Posterior vena cava (tissue), 2 donors: ENCODE results near the gene SLC7A5. TPM values are rescaled to one million over a fixed set of nuclear protein-coding genes. Genes with fewer than 3 reads are reported as not detected.
"Not testable (repeated sequence)": the region's sequence is repeated elsewhere in the genome, so short reads cannot be mapped to it uniquely, and the experiment has no call there.

Experiments
- DNase-seq: peaks from one replicate; pipeline ENCODE4 v3.0.0-alpha.2; 2020; ENCODE audit warnings: low spot score
- intact Hi-C, 2 donors: fragments of 100-400 bp; cut with DNase I; formaldehyde crosslinking; loops; one replicate each; pipeline versions ENCODE4 v1.14.1 to v1.14.2; 2022 to 2023
- total RNA-seq, 2 donors: library from RNA; stranded (reverse); fragmentation: NEBNext Ultra II Directional; extraction: Animal tissue kit (Norgen Biotek cat#: 25700); gene quantifications; one replicate each; pipeline ENCODE4 v1.2.1, GENCODE V29; 2021
- donor health status: DM: yes; HTN: yes; CAD: no.
- donor health status: DM: yes; HTN: yes; CAD: no.

SLC7A5 gene
- total RNA-seq, 2 donors from 2014 or later = 13.6 to 17.7 TPM

GRCh38 chr16:87894005-87894404 is 24.7 kb upstream of the SLC7A5 start:
- intact Hi-C loops, DNase-seq: not testable (repeated sequence)

GRCh38 chr16:87891764-87892163 is 22.5 kb upstream of the SLC7A5 start:
- intact Hi-C loops = no loop called here
- DNase-seq = no peak

GRCh38 chr16:87889762-87890161 is 20.5 kb upstream of the SLC7A5 start:
- DNase-seq, intact Hi-C loops: not testable (repeated sequence)

GRCh38 chr16:87888346-87888745 is 19.0 kb upstream of the SLC7A5 start:
- intact Hi-C loops, DNase-seq: not testable (repeated sequence)

GRCh38 chr16:87887931-87888330 is 18.6 kb upstream of the SLC7A5 start:
- intact Hi-C loops, DNase-seq: not testable (repeated sequence)

- intact Hi-C loops, DNase-seq: not testable (repeated sequence)
Observed at GRCh38 chr16:87885371-87885967, 16.2 kb upstream of the SLC7A5 start.

GRCh38 chr16:87882436-87883019 is 13.2 kb upstream of the SLC7A5 start:
- intact Hi-C loops = no loop called here
- DNase-seq = no peak

- DNase-seq = no peak
- intact Hi-C loops = no loop called here
Observed at GRCh38 chr16:87881324-87882200, 12.3 kb upstream of the SLC7A5 start.

- DNase-seq = no peak
- intact Hi-C loops = no loop called here
Observed at GRCh38 chr16:87880117-87880696, 10.9 kb upstream of the SLC7A5 start.

- DNase-seq = not testable (repeated sequence)
- intact Hi-C loops = loop anchor here in 1 of 2 donors (5.0 kb wide), 1 partner anchor 37 kb away; no protein-coding TSS in a partner anchor
Observed at GRCh38 chr16:87879411-87880013, 10.2 kb upstream of the SLC7A5 start.

GRCh38 chr16:87878704-87879103 is 9.4 kb upstream of the SLC7A5 start:
- no peak for DNase-seq
- intact Hi-C loops = loop anchor here in 1 of 2 donors (5.0 kb wide), 1 partner anchor 36 kb away; no protein-coding TSS in a partner anchor

- intact Hi-C loops = loop anchor here in 1 of 2 donors (5.0 kb wide), 1 partner anchor 36 kb away; no protein-coding TSS in a partner anchor
- DNase-seq = no peak
Observed at GRCh38 chr16:87877942-87878507, 8.7 kb upstream of the SLC7A5 start.

- intact Hi-C loops = loop anchor here (1.0 to 5.0 kb wide), 4 partner anchors 33 to 98 kb away; no protein-coding TSS in a partner anchor
- DNase-seq = no peak
Observed at GRCh38 chr16:87874639-87875427, 5.5 kb upstream of the SLC7A5 start.

GRCh38 chr16:87870418-87871291 is 1.3 kb upstream of the SLC7A5 start:
- not testable (repeated sequence) for DNase-seq
- intact Hi-C loops = loop anchor here (5.0 kb wide), 2 partner anchors 88 to 93 kb away; no protein-coding TSS in a partner anchor

- DNase-seq = not testable (repeated sequence)
- intact Hi-C loops = loop anchor here (5.0 kb wide), 2 partner anchors 88 to 93 kb away; no protein-coding TSS in a partner anchor
Observed at GRCh38 chr16:87869879-87870417, 641 bp upstream of the SLC7A5 start.

- DNase-seq, intact Hi-C loops: not testable (repeated sequence)
Observed at GRCh38 chr16:87868254-87869029, 865 bp downstream of the SLC7A5 start.
